ENCODE measurements around the gene SCFD2. TPM values are rescaled to one million over a fixed set of nuclear protein-coding genes. Genes with fewer than 3 reads are reported as not detected.

The SCFD2 gene
- total RNA-seq, 1 donor from 2014 or later = 18.6 TPM

DNA sequence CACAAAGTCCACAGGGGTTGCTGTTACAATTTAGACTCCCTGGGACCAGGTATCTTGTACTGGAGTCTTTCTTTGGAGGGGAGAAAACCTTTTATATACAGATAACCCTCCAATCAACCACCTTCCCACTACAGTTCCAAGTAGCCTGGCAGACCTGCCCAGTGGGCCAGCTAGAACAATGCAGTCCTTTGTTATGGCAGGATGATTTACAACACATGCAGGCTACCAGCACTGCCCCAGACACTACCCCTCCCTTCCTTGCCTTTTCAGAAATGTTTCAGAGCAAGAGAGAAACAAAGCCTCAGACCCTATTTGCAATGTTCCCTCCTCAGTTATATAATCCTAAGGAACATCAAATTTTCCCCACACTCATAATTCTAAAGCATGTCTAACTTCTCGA lies 492.7 kb downstream of the SCFD2 start:
- H3K27me3 Mint-ChIP-seq (ENCODE audit: low read depth) = no peaks in the 10 kb centered on the region
- H3K4me1 Mint-ChIP-seq = peaks cover 32% of the 10 kb centered on the region
- no peak for DNase-seq (ENCODE audit: low read depth, low spot score)
- no peak overlapping the region for H3K4me3 Mint-ChIP-seq
- H3K9me3 Mint-ChIP-seq = no peaks in the 10 kb centered on the region
- TF ChIP-seq, protein P1, sequence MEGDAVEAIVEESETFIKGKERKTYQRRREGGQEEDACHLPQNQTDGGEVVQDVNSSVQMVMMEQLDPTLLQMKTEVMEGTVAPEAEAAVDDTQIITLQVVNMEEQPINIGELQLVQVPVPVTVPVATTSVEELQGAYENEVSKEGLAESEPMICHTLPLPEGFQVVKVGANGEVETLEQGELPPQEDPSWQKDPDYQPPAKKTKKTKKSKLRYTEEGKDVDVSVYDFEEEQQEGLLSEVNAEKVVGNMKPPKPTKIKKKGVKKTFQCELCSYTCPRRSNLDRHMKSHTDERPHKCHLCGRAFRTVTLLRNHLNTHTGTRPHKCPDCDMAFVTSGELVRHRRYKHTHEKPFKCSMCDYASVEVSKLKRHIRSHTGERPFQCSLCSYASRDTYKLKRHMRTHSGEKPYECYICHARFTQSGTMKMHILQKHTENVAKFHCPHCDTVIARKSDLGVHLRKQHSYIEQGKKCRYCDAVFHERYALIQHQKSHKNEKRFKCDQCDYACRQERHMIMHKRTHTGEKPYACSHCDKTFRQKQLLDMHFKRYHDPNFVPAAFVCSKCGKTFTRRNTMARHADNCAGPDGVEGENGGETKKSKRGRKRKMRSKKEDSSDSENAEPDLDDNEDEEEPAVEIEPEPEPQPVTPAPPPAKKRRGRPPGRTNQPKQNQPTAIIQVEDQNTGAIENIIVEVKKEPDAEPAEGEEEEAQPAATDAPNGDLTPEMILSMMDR (conservative IDR thresholded peaks at IDR 0.05) = no peak
- H3K27ac Mint-ChIP-seq (ENCODE audit: unreplicated experiment) = no peak overlapping the region
- no peaks in the 10 kb centered on the region for H3K36me3 Mint-ChIP-seq (ENCODE audit: low read depth)

- Mint-ChIP-seq H3K27ac (ENCODE audit: unreplicated experiment) (peak overlapping the region; percentile 58), H3K4me3 (no peak overlapping the region), H3K27me3 (ENCODE audit: low read depth) (no peaks in the 10 kb centered on the region), H3K4me1 (peaks cover 36% of the 10 kb centered on the region), H3K9me3 (no peaks in the 10 kb centered on the region), H3K36me3 (ENCODE audit: low read depth) (peaks cover 4% of the 10 kb centered on the region)
- no peak for DNase-seq (ENCODE audit: low read depth, low spot score)
- TF ChIP-seq, protein P1 (conservative IDR thresholded peaks at IDR 0.05) = no peak
Measured at GRCh38 chr4:52870225-52870624, 495.6 kb downstream of the SCFD2 start.

GRCh38 chr4:52869656-52870055 lies 496.2 kb downstream of the SCFD2 start:
- no peaks in the 10 kb centered on the region for H3K9me3 Mint-ChIP-seq
- no peaks in the 10 kb centered on the region for H3K27me3 Mint-ChIP-seq (ENCODE audit: low read depth)
- no peak overlapping the region for H3K4me3 Mint-ChIP-seq
- TF ChIP-seq, protein P1 (conservative IDR thresholded peaks at IDR 0.05) = no peak
- no peak for DNase-seq (ENCODE audit: low read depth, low spot score)
- H3K27ac Mint-ChIP-seq (ENCODE audit: unreplicated experiment) = no peak overlapping the region
- H3K4me1 Mint-ChIP-seq = peaks cover 36% of the 10 kb centered on the region
- H3K36me3 Mint-ChIP-seq (ENCODE audit: low read depth) = peaks cover 4% of the 10 kb centered on the region

GRCh38 chr4:52869196-52869595 lies 496.7 kb downstream of the SCFD2 start:
- Mint-ChIP-seq H3K27me3 (ENCODE audit: low read depth) (no peaks in the 10 kb centered on the region), H3K36me3 (ENCODE audit: low read depth) (peaks cover 4% of the 10 kb centered on the region), H3K4me1 (peaks cover 36% of the 10 kb centered on the region), H3K4me3 (no peak overlapping the region), H3K27ac (ENCODE audit: unreplicated experiment) (no peak overlapping the region), H3K9me3 (no peaks in the 10 kb centered on the region)
- no peak for DNase-seq (ENCODE audit: low read depth, low spot score)
- TF ChIP-seq, protein P1 (conservative IDR thresholded peaks at IDR 0.05) = no peak

DNA sequence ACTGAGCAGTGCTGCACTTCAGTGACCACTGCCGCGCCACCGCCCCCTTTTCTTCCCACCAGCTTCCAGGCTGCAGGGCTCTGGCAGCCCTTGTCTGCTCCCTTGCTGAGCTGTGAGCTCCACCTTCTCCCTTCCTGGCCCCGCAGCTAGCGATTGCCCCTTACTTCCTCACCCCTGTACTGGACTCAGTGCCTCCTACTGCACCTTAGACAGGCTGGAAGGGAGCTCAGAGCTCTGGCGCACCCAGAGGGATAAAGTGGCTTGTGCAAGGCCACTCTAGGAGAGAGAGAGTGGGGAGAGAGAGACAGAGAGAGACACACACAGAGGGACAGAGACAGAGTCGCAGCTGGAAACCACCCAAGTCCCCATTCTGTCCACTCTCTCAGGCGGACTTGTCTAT lies 497.7 kb downstream of the SCFD2 start:
- DNase-seq (ENCODE audit: low read depth, low spot score) = no peak
- peak overlapping the region; percentile 35 for H3K4me3 Mint-ChIP-seq
- no peaks in the 10 kb centered on the region for H3K9me3 Mint-ChIP-seq
- peak overlapping the region; percentile 70 for H3K27ac Mint-ChIP-seq (ENCODE audit: unreplicated experiment)
- peaks cover 32% of the 10 kb centered on the region for H3K4me1 Mint-ChIP-seq
- H3K27me3 Mint-ChIP-seq (ENCODE audit: low read depth) = peaks cover 6% of the 10 kb centered on the region
- TF ChIP-seq, protein P1 (conservative IDR thresholded peaks at IDR 0.05) = no peak
- H3K36me3 Mint-ChIP-seq (ENCODE audit: low read depth) = peaks cover 4% of the 10 kb centered on the region

DNA sequence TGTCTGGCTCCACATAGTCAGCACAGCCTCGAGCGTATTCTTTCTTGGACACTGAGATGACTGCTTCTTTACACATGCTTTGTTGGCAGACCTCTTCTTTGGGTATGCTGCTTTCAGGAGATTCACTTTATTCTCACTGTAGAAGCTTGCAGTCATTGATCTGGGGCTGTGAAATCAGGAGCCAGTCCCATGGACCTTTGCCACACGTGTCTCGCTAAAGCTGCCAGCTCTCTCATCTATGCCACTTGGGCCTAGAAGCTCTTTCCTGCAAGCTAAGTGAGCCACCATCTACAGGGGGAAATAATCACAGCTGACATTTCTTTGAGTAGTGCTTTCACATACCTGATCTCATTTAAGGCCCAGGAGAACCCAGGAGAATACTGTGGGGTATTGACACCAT lies 498.7 kb downstream of the SCFD2 start:
- H3K4me1 Mint-ChIP-seq = peaks cover 27% of the 10 kb centered on the region
- no peaks in the 10 kb centered on the region for H3K9me3 Mint-ChIP-seq
- H3K27ac Mint-ChIP-seq (ENCODE audit: unreplicated experiment) = no peak overlapping the region
- H3K36me3 Mint-ChIP-seq (ENCODE audit: low read depth) = peaks cover 4% of the 10 kb centered on the region
- no peak for DNase-seq (ENCODE audit: low read depth, low spot score)
- TF ChIP-seq, protein P1 (conservative IDR thresholded peaks at IDR 0.05) = no peak
- peaks cover 10% of the 10 kb centered on the region for H3K27me3 Mint-ChIP-seq (ENCODE audit: low read depth)
- no peak overlapping the region for H3K4me3 Mint-ChIP-seq
